Measurements from ENCODE around the gene TARDBP. TPM values are rescaled to one million over a fixed set of nuclear protein-coding genes. Genes with fewer than 3 reads are reported as not detected.
A peak's percentile ranks its signal among the peaks of the same experiment; 100 is the strongest.

The TARDBP gene
- total and polyA plus RNA-seq, 4 donors: 88.7 to 205 (median 122) TPM

DNA sequence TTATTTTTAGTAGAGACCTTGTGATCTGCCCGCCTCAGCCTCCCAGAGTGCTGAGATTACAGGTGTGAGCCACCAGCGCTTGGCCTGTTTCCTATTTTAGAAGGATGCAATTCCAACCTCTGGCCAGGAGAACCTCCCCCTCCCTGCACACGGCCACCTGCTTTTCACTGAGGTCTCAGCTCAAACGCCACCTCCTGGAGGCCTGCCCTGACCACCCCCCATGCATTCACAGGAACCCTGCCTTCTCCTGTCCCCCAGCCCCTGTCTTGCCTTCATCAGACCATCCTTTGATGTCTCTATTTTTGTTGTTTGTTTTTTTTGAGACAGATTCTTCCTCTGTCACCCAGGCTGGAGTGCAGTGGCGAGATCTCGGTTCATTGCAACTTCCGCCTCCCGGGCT is 45.0 kb downstream of the TARDBP start:
- H3K4me1 ChIP-seq (ENCODE audit: control insufficient read depth in 5 of 5, insufficient read depth in 5 of 5, low read length in 5 of 5): peaks cover 0 to 22% (median 6%) of the 10 kb centered on the region in 5 donors
- peaks cover 0 to 4% (median 0%) of the 10 kb centered on the region in 3 donors for H3K27me3 ChIP-seq (ENCODE audit: control insufficient read depth in 3 of 3, insufficient read depth in 3 of 3, low read length in 2 of 3)
- no peak overlapping the region for H3K9ac ChIP-seq (ENCODE audit: insufficient read depth in 1 of 2, low read length in 2 of 2)
- TF ChIP-seq, protein P1, sequence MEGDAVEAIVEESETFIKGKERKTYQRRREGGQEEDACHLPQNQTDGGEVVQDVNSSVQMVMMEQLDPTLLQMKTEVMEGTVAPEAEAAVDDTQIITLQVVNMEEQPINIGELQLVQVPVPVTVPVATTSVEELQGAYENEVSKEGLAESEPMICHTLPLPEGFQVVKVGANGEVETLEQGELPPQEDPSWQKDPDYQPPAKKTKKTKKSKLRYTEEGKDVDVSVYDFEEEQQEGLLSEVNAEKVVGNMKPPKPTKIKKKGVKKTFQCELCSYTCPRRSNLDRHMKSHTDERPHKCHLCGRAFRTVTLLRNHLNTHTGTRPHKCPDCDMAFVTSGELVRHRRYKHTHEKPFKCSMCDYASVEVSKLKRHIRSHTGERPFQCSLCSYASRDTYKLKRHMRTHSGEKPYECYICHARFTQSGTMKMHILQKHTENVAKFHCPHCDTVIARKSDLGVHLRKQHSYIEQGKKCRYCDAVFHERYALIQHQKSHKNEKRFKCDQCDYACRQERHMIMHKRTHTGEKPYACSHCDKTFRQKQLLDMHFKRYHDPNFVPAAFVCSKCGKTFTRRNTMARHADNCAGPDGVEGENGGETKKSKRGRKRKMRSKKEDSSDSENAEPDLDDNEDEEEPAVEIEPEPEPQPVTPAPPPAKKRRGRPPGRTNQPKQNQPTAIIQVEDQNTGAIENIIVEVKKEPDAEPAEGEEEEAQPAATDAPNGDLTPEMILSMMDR (IDR thresholded peaks at IDR 0.05; ENCODE audit: control extremely low read depth, extremely low read depth): no peak
- no peak for ATAC-seq (ENCODE audit: insufficient read depth, low FRiP score)
- no peak overlapping the region for H3K4me3 ChIP-seq
- DNase-seq: no peak
- H3K9me3 ChIP-seq (ENCODE audit: control insufficient read depth in 4 of 4, insufficient read depth in 3 of 4, low read length in 3 of 4): no peaks in the 10 kb centered on the region
- peaks cover 0 to 29% (median 4%) of the 10 kb centered on the region in 4 donors for H3K36me3 ChIP-seq (ENCODE audit: control insufficient read depth in 4 of 4, insufficient read depth in 4 of 4, low read length in 4 of 4)
- WGBS, 2 donors: 95 to 96% methylated on average over 7 to 8 of the region's 8 CpGs
- H3K27ac ChIP-seq (ENCODE audit: low read depth in 1 of 2, low read length in 1 of 2): no peak overlapping the region

DNA sequence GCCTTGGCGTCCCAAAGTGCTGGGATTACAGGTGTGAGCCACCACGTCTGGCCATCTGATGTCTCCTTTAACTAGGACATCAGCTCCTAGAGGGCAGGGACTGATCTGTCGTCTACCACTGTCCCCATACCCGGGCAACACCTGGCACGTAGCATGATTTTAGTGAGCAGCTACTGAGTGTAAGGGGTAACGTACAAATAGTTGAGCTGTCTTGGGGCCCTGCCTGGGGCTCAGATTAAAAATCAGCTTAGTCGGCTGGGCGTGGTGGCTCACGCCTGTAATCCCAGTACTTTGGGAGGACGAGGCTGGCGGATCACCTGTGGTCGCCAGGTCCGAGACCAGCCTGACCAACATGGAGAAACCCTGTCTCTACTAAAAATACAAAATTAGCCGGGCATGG is 45.6 kb downstream of the TARDBP start:
- DNase-seq: no peak
- H3K36me3 ChIP-seq (ENCODE audit: control insufficient read depth in 4 of 4, insufficient read depth in 4 of 4, low read length in 4 of 4): peaks cover 0 to 29% (median 4%) of the 10 kb centered on the region in 4 donors
- H3K4me1 ChIP-seq (ENCODE audit: control insufficient read depth in 5 of 5, insufficient read depth in 5 of 5, low read length in 5 of 5): peaks cover 0 to 20% (median 6%) of the 10 kb centered on the region in 5 donors
- 97% methylated on average over 14 of the region's 14 CpGs for WGBS, 2 donors
- no peak overlapping the region for H3K9ac ChIP-seq (ENCODE audit: insufficient read depth in 1 of 2, low read length in 2 of 2)
- H3K4me3 ChIP-seq: no peak overlapping the region
- no peaks in the 10 kb centered on the region for H3K27me3 ChIP-seq (ENCODE audit: control insufficient read depth in 3 of 3, insufficient read depth in 3 of 3, low read length in 2 of 3)
- H3K27ac ChIP-seq (ENCODE audit: low read depth in 1 of 2, low read length in 1 of 2): no peak overlapping the region
- ATAC-seq (ENCODE audit: insufficient read depth, low FRiP score): no peak
- H3K9me3 ChIP-seq (ENCODE audit: control insufficient read depth in 4 of 4, insufficient read depth in 3 of 4, low read length in 3 of 4): no peaks in the 10 kb centered on the region
- TF ChIP-seq, protein P1 (IDR thresholded peaks at IDR 0.05; ENCODE audit: control extremely low read depth, extremely low read depth): no peak

- Histone ChIP-seq H3K9ac (ENCODE audit: insufficient read depth in 1 of 2, low read length in 2 of 2) (no peak overlapping the region), H3K4me3 (peak overlapping the region; percentile 99), H3K27ac (ENCODE audit: low read depth in 1 of 2, low read length in 1 of 2) (no peak overlapping the region), H3K27me3 (ENCODE audit: control insufficient read depth in 3 of 3, insufficient read depth in 3 of 3, low read length in 2 of 3) (no peaks in the 10 kb centered on the region), H3K36me3 (ENCODE audit: control insufficient read depth in 4 of 4, insufficient read depth in 4 of 4, low read length in 4 of 4) (peaks cover 0 to 34% (median 4%) of the 10 kb centered on the region in 4 donors), H3K9me3 (ENCODE audit: control insufficient read depth in 4 of 4, insufficient read depth in 3 of 4, low read length in 3 of 4) (no peaks in the 10 kb centered on the region), H3K4me1 (ENCODE audit: control insufficient read depth in 5 of 5, insufficient read depth in 5 of 5, low read length in 5 of 5) (peaks cover 0 to 16% (median 6%) of the 10 kb centered on the region in 5 donors)
- TF ChIP-seq, protein P1 (IDR thresholded peaks at IDR 0.05; ENCODE audit: control extremely low read depth, extremely low read depth): no peak
- no peak for ATAC-seq (ENCODE audit: insufficient read depth, low FRiP score)
- no peak for DNase-seq
- WGBS, 2 donors: 56 to 58% methylated on average over 28 of the region's 28 CpGs
These were observed 46.2 kb downstream of the TARDBP start for GRCh38 chr1:11058595-11059154.

All from lung (tissue), 12 donors.